OCI-LY3 (cell line): ENCODE data around the gene METTL1.
A peak's percentile ranks its signal among the peaks of the same experiment; 100 is the strongest.

Source experiments
- H2AFZ ChIP-seq: fragments of 200-600, 300-600 bp; shearing (Covaris generic); 2 replicates; pipeline ENCODE4 v1.6.0; 2014; ENCODE audit warnings: antibody characterized with exemption, low read depth, low read length
- H3K27ac ChIP-seq: fragments of 200-600, 300-600 bp; sonication (generic); 2 replicates; pipeline ENCODE4 v1.5.1; 2014; ENCODE audit warnings: mild to moderate bottlenecking, low read length, moderate library complexity, mixed read lengths
- H3K27me3 ChIP-seq: fragments of 200-600, 300-600 bp; sonication (generic); 2 replicates; pipeline ENCODE4 v1.6.1; 2014; ENCODE audit warnings: low read depth, low read length, mixed read lengths
- H3K36me3 ChIP-seq: fragments of 200-600, 300-600 bp; sonication (generic); replicated peaks from 2 replicates; pipeline ENCODE3; 2014; ENCODE audit warnings: low read depth, low read length, mixed read lengths
- H3K4me1 ChIP-seq: fragments of 300-600, 200-600 bp; sonication (generic); 2 replicates; pipeline ENCODE4 v1.6.1; 2014; ENCODE audit warnings: low read length, mixed read lengths
- H3K4me2 ChIP-seq: fragments of 200-600, 300-600 bp; sonication (generic); 2 replicates; pipeline ENCODE4 v1.6.1; 2014; ENCODE audit warnings: low read length, mixed read lengths
- H3K4me3 ChIP-seq: fragments of 300-600, 200-600 bp; sonication (generic); 2 replicates; pipeline ENCODE4 v1.5.1; 2014; ENCODE audit warnings: antibody characterized with exemption, mild to moderate bottlenecking, low read length, moderate library complexity
- H3K79me2 ChIP-seq: fragments of 300-600, 200-600 bp; shearing (Covaris generic); 2 replicates; pipeline ENCODE4 v1.6.1; 2014; ENCODE audit warnings: mild to moderate bottlenecking, low read length, mixed read lengths
- H3K9ac ChIP-seq: fragments of 300-600, 200-600 bp; shearing (Covaris generic); 2 replicates; pipeline ENCODE4 v1.6.0; 2014; ENCODE audit warnings: mild to moderate bottlenecking, low read length, moderate library complexity
- H3K9me3 ChIP-seq: fragments of 200-600, 300-600 bp; shearing (Covaris generic); 2 replicates; pipeline ENCODE4 v1.6.1; 2014; ENCODE audit warnings: low read length, mixed read lengths; ENCODE audit not compliant: insufficient read depth
- H4K20me1 ChIP-seq: fragments of 200-600, 300-600 bp; sonication (generic); 2 replicates; pipeline ENCODE4 v1.6.1; 2016; ENCODE audit warnings: low read length, mixed read lengths; ENCODE audit not compliant: insufficient read depth
- EZH2phosphoT487 ChIP-seq: fragments of 200-600 bp; shearing (Covaris generic); IDR thresholded peaks from 2 replicates; pipeline ENCODE4 v1.6.1; 2018; ENCODE audit warnings: antibody characterized with exemption, mixed run types, low read depth
- TF ChIP-seq, protein P1 (sequence below): fragments of 200-600, 300-600 bp; sonication (generic); IDR thresholded peaks from 2 replicates; pipeline ENCODE4 v1.5.1; 2014; ENCODE audit warnings: antibody characterized with exemption, low read length, low read depth

The METTL1 gene

DNA sequence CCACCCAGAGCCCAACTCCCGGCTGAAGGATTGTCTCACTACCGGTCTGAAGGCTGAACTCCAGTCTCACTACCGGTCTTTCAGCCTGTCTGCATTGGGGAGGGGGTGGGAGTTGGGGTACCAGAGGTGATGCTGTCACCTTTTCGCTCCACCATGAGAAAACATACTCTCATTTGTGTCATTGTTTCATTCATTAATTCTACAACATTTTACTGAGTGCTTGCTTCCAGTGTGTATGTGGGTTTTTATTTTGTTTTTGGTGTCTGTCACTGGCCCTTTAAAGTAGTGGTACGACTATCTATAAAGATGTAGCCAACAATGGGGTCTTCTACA, 19.3 kb downstream of the METTL1 start:
- Histone ChIP-seq H3K4me3 (peak overlapping the region; percentile 74), H3K4me2 (peak overlapping the region; percentile 79), H3K27me3 (no peaks in the 10 kb centered on the region), H3K27ac (peak overlapping the region; percentile 11; the same call in 1 of the 2 replicates), H3K79me2 (peaks cover 57% of the 10 kb centered on the region), H4K20me1 (no peaks in the 10 kb centered on the region), H3K9ac (peak overlapping the region; percentile 48), H3K4me1 (peaks cover 35% of the 10 kb centered on the region), H3K36me3 (peaks cover 35% of the 10 kb centered on the region), H3K9me3 (no peaks in the 10 kb centered on the region), H2AFZ (no peak overlapping the region)
- no peak for TF ChIP-seq EZH2phosphoT487
- TF ChIP-seq, protein P1, sequence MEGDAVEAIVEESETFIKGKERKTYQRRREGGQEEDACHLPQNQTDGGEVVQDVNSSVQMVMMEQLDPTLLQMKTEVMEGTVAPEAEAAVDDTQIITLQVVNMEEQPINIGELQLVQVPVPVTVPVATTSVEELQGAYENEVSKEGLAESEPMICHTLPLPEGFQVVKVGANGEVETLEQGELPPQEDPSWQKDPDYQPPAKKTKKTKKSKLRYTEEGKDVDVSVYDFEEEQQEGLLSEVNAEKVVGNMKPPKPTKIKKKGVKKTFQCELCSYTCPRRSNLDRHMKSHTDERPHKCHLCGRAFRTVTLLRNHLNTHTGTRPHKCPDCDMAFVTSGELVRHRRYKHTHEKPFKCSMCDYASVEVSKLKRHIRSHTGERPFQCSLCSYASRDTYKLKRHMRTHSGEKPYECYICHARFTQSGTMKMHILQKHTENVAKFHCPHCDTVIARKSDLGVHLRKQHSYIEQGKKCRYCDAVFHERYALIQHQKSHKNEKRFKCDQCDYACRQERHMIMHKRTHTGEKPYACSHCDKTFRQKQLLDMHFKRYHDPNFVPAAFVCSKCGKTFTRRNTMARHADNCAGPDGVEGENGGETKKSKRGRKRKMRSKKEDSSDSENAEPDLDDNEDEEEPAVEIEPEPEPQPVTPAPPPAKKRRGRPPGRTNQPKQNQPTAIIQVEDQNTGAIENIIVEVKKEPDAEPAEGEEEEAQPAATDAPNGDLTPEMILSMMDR = no peak

DNA sequence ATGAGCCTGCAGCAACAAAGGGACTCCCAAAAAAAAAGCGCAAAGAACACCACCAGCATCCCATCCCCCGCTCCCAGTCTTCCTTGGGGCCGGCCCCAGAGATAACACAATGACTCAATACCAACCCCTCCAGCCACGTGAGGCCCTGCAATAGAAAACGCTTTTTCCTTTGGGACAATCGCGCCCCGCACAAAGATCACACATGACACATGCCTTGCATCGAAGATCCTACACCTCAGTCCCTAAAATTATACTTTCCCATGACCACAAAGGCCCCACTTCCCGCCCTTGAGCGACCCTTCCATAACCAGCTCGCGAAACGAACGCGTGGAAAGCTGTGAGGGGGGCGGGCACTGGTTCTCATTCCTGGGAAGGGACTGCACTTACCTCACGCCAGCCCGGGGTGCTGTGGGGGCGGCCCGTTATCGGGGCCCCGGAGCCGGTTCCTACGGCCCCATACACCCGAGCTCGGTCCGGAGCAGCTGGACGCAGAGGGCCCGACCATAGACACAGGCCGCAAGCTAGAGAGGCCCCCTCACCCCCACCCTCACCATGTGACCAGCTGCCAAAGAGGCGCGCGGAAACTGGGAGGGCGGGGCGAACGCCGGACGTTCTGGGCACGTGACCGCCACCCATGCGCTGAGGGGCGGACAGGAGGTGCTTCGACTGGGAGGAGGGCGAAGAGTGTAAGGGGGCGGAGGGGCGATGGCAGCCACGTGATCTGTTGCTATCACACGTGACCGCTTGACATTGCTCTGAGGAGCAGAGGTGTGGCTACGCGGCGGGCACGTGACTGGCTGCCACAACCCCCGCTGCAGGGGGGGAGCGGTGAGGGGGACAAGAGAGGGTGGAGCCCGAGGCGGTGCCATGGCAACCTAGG, 19.9 kb downstream of the METTL1 start, which contains the start of gene CDK4:
CDK4 (minus strand) TSS at position 523 of the 880 bp plus-strand sequence. CDS start 593 bp downstream, outside the sequence.
- no peaks in the 10 kb centered on the region for H3K9me3 ChIP-seq
- H3K27me3 ChIP-seq = no peaks in the 10 kb centered on the region
- peaks cover 54% of the 10 kb centered on the region for H3K79me2 ChIP-seq
- peak within 1 kb of the TSS; percentile 57 for H3K27ac ChIP-seq
- peak within 1 kb of the TSS; percentile 88 for H3K4me2 ChIP-seq
- H3K4me1 ChIP-seq = peaks cover 34% of the 10 kb centered on the region
- peaks cover 35% of the 10 kb centered on the region for H3K36me3 ChIP-seq
- H3K4me3 ChIP-seq = peak within 1 kb of the TSS; percentile 87
- H2AFZ ChIP-seq = no peak within 1 kb of the TSS
- H4K20me1 ChIP-seq = no peaks in the 10 kb centered on the region
- peak within 1 kb of the TSS; percentile 90 for H3K9ac ChIP-seq
- TF ChIP-seq, protein P1 = no peak
- no peak for TF ChIP-seq EZH2phosphoT487

DNA sequence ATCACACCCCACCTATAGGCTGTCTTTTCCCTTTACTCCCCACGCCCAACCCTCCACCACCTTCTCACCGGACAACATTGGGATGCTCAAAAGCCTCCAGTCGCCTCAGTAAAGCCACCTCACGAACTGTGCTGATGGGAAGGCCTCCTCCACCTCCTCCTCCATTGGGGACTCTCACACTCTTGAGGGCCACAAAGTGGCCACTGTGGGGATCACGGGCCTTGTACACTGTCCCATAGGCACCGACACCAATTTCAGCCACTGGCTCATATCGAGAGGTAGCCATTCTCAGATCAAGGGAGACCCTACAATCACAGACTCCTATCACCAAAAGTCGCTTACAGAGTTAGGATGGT, 20.5 kb downstream of the METTL1 start:
- Histone ChIP-seq H3K9ac (peak overlapping the region; percentile 90), H2AFZ (no peak overlapping the region), H3K4me1 (peaks cover 28% of the 10 kb centered on the region), H4K20me1 (no peaks in the 10 kb centered on the region), H3K79me2 (peaks cover 48% of the 10 kb centered on the region), H3K36me3 (peaks cover 35% of the 10 kb centered on the region), H3K4me3 (peak overlapping the region; percentile 87), H3K27me3 (no peaks in the 10 kb centered on the region), H3K4me2 (peak overlapping the region; percentile 88), H3K9me3 (no peaks in the 10 kb centered on the region), H3K27ac (peak overlapping the region; percentile 57)
- no peak for TF ChIP-seq EZH2phosphoT487
- TF ChIP-seq, protein P1 = no peak

DNA sequence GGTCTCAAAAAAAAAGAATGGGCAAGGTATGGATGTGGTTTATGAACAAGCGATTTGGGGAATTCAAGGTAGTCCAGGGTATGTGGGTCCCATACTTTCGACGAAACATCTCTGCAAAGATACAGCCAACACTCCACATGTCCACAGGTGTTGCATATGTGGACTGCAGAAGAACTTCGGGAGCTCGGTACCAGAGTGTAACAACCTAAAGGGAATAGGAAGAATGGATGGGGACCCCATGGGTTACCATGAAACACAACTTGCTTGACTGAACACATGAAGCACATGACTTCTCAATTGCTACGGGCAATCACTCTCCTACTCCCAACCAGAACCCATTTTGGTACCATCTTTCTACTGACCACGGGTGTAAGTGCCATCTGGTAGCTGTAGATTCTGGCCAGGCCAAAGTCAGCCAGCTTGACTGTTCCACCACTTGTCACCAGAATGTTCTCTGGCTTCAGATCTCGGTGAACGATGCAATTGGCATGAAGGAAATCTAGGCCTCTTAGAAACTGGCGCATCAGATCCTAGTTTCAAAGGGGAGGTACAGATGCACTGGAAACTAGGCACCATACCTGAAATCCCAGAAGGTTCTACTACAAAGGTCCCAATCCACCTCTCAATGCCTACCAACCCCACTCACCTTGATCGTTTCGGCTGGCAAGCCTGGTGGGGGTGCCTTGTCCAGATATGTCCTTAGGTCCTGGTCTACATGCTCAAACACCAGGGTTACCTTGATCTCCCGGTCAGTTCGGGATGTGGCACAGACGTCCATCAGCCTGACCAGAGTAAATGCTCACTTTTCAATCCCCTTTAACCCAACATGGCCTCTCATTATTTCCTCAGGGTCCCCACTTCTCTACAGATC, 21.1 kb downstream of the METTL1 start:
- H3K4me2 ChIP-seq = peak overlapping the region; percentile 88
- H3K9me3 ChIP-seq = no peaks in the 10 kb centered on the region
- TF ChIP-seq, protein P1 = no peak
- no peaks in the 10 kb centered on the region for H4K20me1 ChIP-seq
- H3K27me3 ChIP-seq = no peaks in the 10 kb centered on the region
- H3K9ac ChIP-seq = peak overlapping the region; percentile 90
- peak overlapping the region; percentile 87 for H3K4me3 ChIP-seq
- H3K36me3 ChIP-seq = peaks cover 40% of the 10 kb centered on the region
- no peak overlapping the region for H2AFZ ChIP-seq
- peak overlapping the region; percentile 57 for H3K27ac ChIP-seq
- H3K79me2 ChIP-seq = peaks cover 42% of the 10 kb centered on the region
- H3K4me1 ChIP-seq = peaks cover 28% of the 10 kb centered on the region
